ENCODE results near the gene RASSF1. TPM values are rescaled to one million over a fixed set of nuclear protein-coding genes. Genes with fewer than 3 reads are reported as not detected.

The RASSF1 gene
- total and polyA plus RNA-seq, 10 of the 15 experiments (the other 5 are each of a cell fraction or from before 2014, with no cell fraction given), result 4.4 to 59.6 (median 37.2) TPM

- in situ Hi-C loops (cut with MboI) (no loop called here), intact Hi-C loops (cut with micrococcal nuclease; ENCODE audit: unreplicated experiment) (no loop called here)
- Histone ChIP-seq H3K27ac (ENCODE audit: control insufficient read depth, insufficient read depth) (no peak overlapping the region), H4K20me1 (ENCODE audit: control insufficient read depth, insufficient read depth) (no peaks in the 10 kb centered on the region), H3K27me3 (replicated peaks in 1 of 2; ENCODE audit: control insufficient read depth in 2 of 2, insufficient read depth in 2 of 2, low read length in 1 of 2) (no peaks in the 10 kb centered on the region), H3K79me2 (ENCODE audit: control insufficient read depth, insufficient read depth, low read length) (peaks cover 14% of the 10 kb centered on the region), H3K4me1 (ENCODE audit: control insufficient read depth, insufficient read depth, low read length) (peaks cover 8% of the 10 kb centered on the region), H3K36me3 (ENCODE audit: control insufficient read depth in 2 of 2, insufficient read depth in 2 of 2, low read length in 1 of 2) (peaks cover 12 to 16% of the 10 kb centered on the region in 2 experiments), H3K9ac (ENCODE audit: control insufficient read depth, insufficient read depth, low read length) (no peak overlapping the region), H3K4me2 (ENCODE audit: control insufficient read depth, insufficient read depth) (no peak overlapping the region), H3K9me3 (replicated peaks; ENCODE audit: control insufficient read depth, insufficient read depth, low read length) (no peaks in the 10 kb centered on the region), H3K4me3 (no peak overlapping the region), H2AFZ (ENCODE audit: control insufficient read depth, low read depth, low read length) (no peak overlapping the region)
- ChIA-PET SMC1A (ENCODE audit: uncharacterized antibody, unreplicated experiment) (no interaction called here), RAD21 (ENCODE audit: unreplicated experiment) (interaction anchor here (3.4 kb wide), 1 partner anchor 11 kb away, joined by 21 read pairs; no protein-coding TSS in a partner anchor), CTCF (interaction anchor here (0.7 to 0.9 kb wide), 3 partner anchors 19 to 123 kb away, joined by 3 to 5 read pairs (median 4); partner anchors contain the start of genes HYAL3 and NAA80), POLR2A (interaction anchor here (3.0 kb wide), 1 partner anchor 11 kb away, joined by 58 read pairs; no protein-coding TSS in a partner anchor)
- no TSS peak for BruUV-seq (replicated peaks)
- ATAC-seq (no peak), DNase-seq (ENCODE audit: low read depth, low spot score) (no peak), FAIRE-seq (no peak)
- TF ChIP-seq RELA (IDR thresholded peaks at IDR 0.05; ENCODE audit: borderline replicate concordance, partially characterized antibody), result no peak
- no peak for TF ChIP-seq SPI1 (IDR thresholded peaks at IDR 0.05; ENCODE audit: borderline replicate concordance, insufficient read depth, low read depth, low read length)
- no peak for TF ChIP-seq BCL11A (IDR thresholded peaks at IDR 0.05; ENCODE audit: low read depth, low read length)
- no peak for TF ChIP-seq SMAD5 (IDR thresholded peaks at IDR 0.05; ENCODE audit: low read depth)
- TF ChIP-seq SMC3 (IDR thresholded peaks at IDR 0.05; ENCODE audit: borderline replicate concordance, low read length), result no peak
- no peak for TF ChIP-seq MYB (IDR thresholded peaks at IDR 0.05; ENCODE audit: borderline replicate concordance, low read depth, low read length)
- TF ChIP-seq PAX8 (IDR thresholded peaks at IDR 0.05), result no peak
- no peak for TF ChIP-seq ATF7 (IDR thresholded peaks at IDR 0.05; ENCODE audit: low read depth)
- TF ChIP-seq CUX1 (IDR thresholded peaks at IDR 0.05; ENCODE audit: insufficient replicate concordance, low read depth, low read length), result no peak
- no peak for TF ChIP-seq BRCA1 (IDR thresholded peaks at IDR 0.05; ENCODE audit: low read depth, low read length)
- TF ChIP-seq RAD21 (IDR thresholded peaks at IDR 0.05; ENCODE audit: insufficient read depth, low read depth, low read length), result no peak
- TF ChIP-seq HDGF (IDR thresholded peaks at IDR 0.05), result no peak
- TF ChIP-seq RAD51 (IDR thresholded peaks at IDR 0.05), result no peak
- no peak for TF ChIP-seq ASH2L (IDR thresholded peaks at IDR 0.05; ENCODE audit: borderline replicate concordance, low read depth)
- no peak for TF ChIP-seq E2F8 (IDR thresholded peaks at IDR 0.05; ENCODE audit: low read depth, partially characterized antibody)
- TF ChIP-seq SIN3A (IDR thresholded peaks at IDR 0.05; ENCODE audit: low read depth, low read length), result no peak
- WGBS (ENCODE audit: insufficient coverage, insufficient replicate concordance, low lambda C conversion rate, missing lambda C conversion rate), result 81% methylated on average over 8 of the region's 8 CpGs
Measured at GRCh38 chr3:50326182-50326541, 14.5 kb downstream of the RASSF1 start.

Data from GM12878 (cell line).